OCI-LY7 (cell line): Measurements from ENCODE around the gene NEB. TPM values are rescaled to one million over a fixed set of nuclear protein-coding genes. Genes with fewer than 3 reads are reported as not detected.

Source experiments
- BruUV-seq: library from RNA; stranded (reverse); fragments of 400-500 nt; replicated peaks from 2 replicates; lab custom pipeline; 2021; lab: Mats Ljungman, UMichigan
- CTCF ChIA-PET: fragments of 300-600 bp; sonication (Branson Sonifier 250); formaldehyde crosslinking; loops from one replicate; lab custom pipeline; 2022; ENCODE audit warnings: antibody characterized with exemption; ENCODE audit not compliant: unreplicated experiment; lab: Charles Lee
- POLR2A ChIA-PET: fragments of 300-600 bp; sonication (Branson Sonifier 250); formaldehyde crosslinking; loops from one replicate; lab custom pipeline; 2022; ENCODE audit warnings: antibody characterized with exemption; lab: Charles Lee
- DNase-seq: peaks from one replicate; pipeline ENCODE4 v3.0.0-alpha.2; 2015; ENCODE audit warnings: low spot score
- H2AFZ ChIP-seq: fragments of 200-600 bp; sonication (generic), shearing (Covaris generic); 2 replicates; pipeline ENCODE4 v1.6.1; 2014; ENCODE audit warnings: mild to moderate bottlenecking, antibody characterized with exemption, low read length, moderate library complexity
- H3K27ac ChIP-seq: fragments of 200-600 bp; sonication (generic); 2 replicates; pipeline ENCODE4 v1.5.1; 2014; ENCODE audit warnings: mixed run types, low read depth, mild to moderate bottlenecking, moderate library complexity, low read length, inconsistent platforms; ENCODE audit not compliant: poor library complexity, severe bottlenecking
- H3K36me3 ChIP-seq: fragments of 200-600 bp; sonication (generic); 2 replicates; pipeline ENCODE4 v1.6.1; 2014; ENCODE audit warnings: mild to moderate bottlenecking, antibody characterized with exemption, low read length, moderate library complexity, mixed read lengths; ENCODE audit not compliant: insufficient read depth
- H3K4me1 ChIP-seq: fragments of 200-600 bp; sonication (generic); 2 replicates; pipeline ENCODE4 v1.5.1; 2014; ENCODE audit warnings: mild to moderate bottlenecking, low read length; ENCODE audit not compliant: insufficient read depth, poor library complexity, severe bottlenecking
- H3K4me2 ChIP-seq: fragments of 200-600 bp; sonication (generic); 2 replicates; pipeline ENCODE4 v1.6.1; 2014; ENCODE audit warnings: mild to moderate bottlenecking, low read length
- H3K4me3 ChIP-seq: fragments of 200-600 bp; sonication (generic); 2 replicates; pipeline ENCODE4 v1.5.1; 2014; ENCODE audit warnings: mild to moderate bottlenecking, low read depth, low read length; ENCODE audit not compliant: poor library complexity, severe bottlenecking
- H3K79me2 ChIP-seq: fragments of 200-600 bp; sonication (generic); 2 replicates; pipeline ENCODE4 v1.6.1; 2016; ENCODE audit warnings: low read depth, mild to moderate bottlenecking, low read length, moderate library complexity, mixed read lengths; ENCODE audit not compliant: insufficient read depth
- H3K9me2 ChIP-seq: fragments of 200-600 bp; sonication (generic); 2 replicates; pipeline ENCODE4 v1.6.1; 2016; ENCODE audit warnings: mild to moderate bottlenecking, low read length, mixed read lengths; ENCODE audit not compliant: insufficient read depth
- H3K9me3 ChIP-seq: fragments of 200-600 bp; sonication (generic); 2 replicates; pipeline ENCODE4 v1.6.1; 2014; ENCODE audit warnings: mild to moderate bottlenecking, mixed run types, low read length, mixed read lengths
- H4K20me1 ChIP-seq: fragments of 200-600 bp; sonication (generic); 2 replicates; pipeline ENCODE4 v1.6.1; 2014; ENCODE audit warnings: mild to moderate bottlenecking, antibody characterized with exemption, low read length, moderate library complexity, mixed read lengths; ENCODE audit not compliant: insufficient read depth
- CTCF ChIP-seq: fragments of 200-600 bp; sonication (generic); conservative IDR thresholded peaks from 2 replicates; pipeline ENCODE4 v1.5.1; 2014; ENCODE audit warnings: mild to moderate bottlenecking, antibody characterized with exemption, low read length, moderate library complexity, mixed read lengths
- EZH2phosphoT487 ChIP-seq: fragments of 200-600 bp; sonication (generic); IDR thresholded peaks from 2 replicates; pipeline ENCODE4 v1.6.1; 2018; ENCODE audit warnings: low read depth, borderline replicate concordance, mild to moderate bottlenecking, mixed run types, antibody characterized with exemption, low read length, moderate library complexity, mixed read lengths
- intact Hi-C: fragments of 100-400 bp; cut with micrococcal nuclease; formaldehyde crosslinking; loops from one replicate; pipeline ENCODE4 v1.10.0; 2022; ENCODE audit not compliant: unreplicated experiment
- total RNA-seq, 2 experiments: library from RNA; depleted of rRNA in 1 of 2; stranded (reverse); fragments of >200 nt in 1 of 2; shearing (Covaris generic) in 1 of 2; gene quantifications; 2 replicates each; pipeline ENCODE4 v1.2.3, GENCODE V29; 2014 to 2022

Gene NEB
- total RNA-seq, 2 experiments from 2014 or later: 0.04 to 0.38 TPM

GRCh38 chr2:151651274-151651673 is 83.0 kb downstream of the NEB start:
- BruUV-seq: no TSS peak

GRCh38 chr2:151650456-151650855 is 83.8 kb downstream of the NEB start:
- no TSS peak for BruUV-seq
- Histone ChIP-seq H3K9me2 (peaks cover 4% of the 10 kb centered on the region; the same call in 1 of the 2 replicates), H3K36me3 (no peaks in the 10 kb centered on the region), H2AFZ (no peak overlapping the region), H3K4me2 (no peak overlapping the region), H3K79me2 (no peaks in the 10 kb centered on the region), H3K27ac (no peak overlapping the region), H4K20me1 (no peaks in the 10 kb centered on the region), H3K4me1 (no peaks in the 10 kb centered on the region), H3K9me3 (no peaks in the 10 kb centered on the region), H3K4me3 (no peak overlapping the region)
- intact Hi-C loops: no loop called here
- no peak for TF ChIP-seq EZH2phosphoT487
- TF ChIP-seq CTCF: no peak
- ChIA-PET POLR2A (interaction anchor here (1.0 kb wide), 1 partner anchor 20 kb away, joined by 3 read pairs; no protein-coding TSS in a partner anchor), CTCF (no interaction called here)
- DNase-seq: no peak

More at GRCh38 chr2:151651274-151651673, 83.0 kb downstream of the NEB start:
- peaks cover 4% of the 10 kb centered on the region; the same call in 1 of the 2 replicates for H3K9me2 ChIP-seq
- no peak overlapping the region for H3K4me3 ChIP-seq
- no peaks in the 10 kb centered on the region for H3K9me3 ChIP-seq
- ChIA-PET CTCF (no interaction called here), POLR2A (interaction anchor here (0.7 to 1.0 kb wide), 2 partner anchors 20 to 740 kb away, joined by 3 read pairs; no protein-coding TSS in a partner anchor)
- no peak overlapping the region for H3K4me2 ChIP-seq
- no peaks in the 10 kb centered on the region for H3K4me1 ChIP-seq
- no peak for DNase-seq
- no peak for TF ChIP-seq EZH2phosphoT487
- TF ChIP-seq CTCF: no peak
- no peak overlapping the region for H3K27ac ChIP-seq
- intact Hi-C loops: no loop called here
- no peaks in the 10 kb centered on the region for H3K36me3 ChIP-seq
- H3K79me2 ChIP-seq: no peaks in the 10 kb centered on the region
- H2AFZ ChIP-seq: no peak overlapping the region
- H4K20me1 ChIP-seq: no peaks in the 10 kb centered on the region

- Histone ChIP-seq H3K4me1 (no peaks in the 10 kb centered on the region), H3K79me2 (no peaks in the 10 kb centered on the region), H3K9me3 (no peaks in the 10 kb centered on the region), H3K4me2 (no peak overlapping the region), H3K36me3 (no peaks in the 10 kb centered on the region), H3K9me2 (peaks cover 4% of the 10 kb centered on the region; the same call in 1 of the 2 replicates), H3K4me3 (no peak overlapping the region), H2AFZ (no peak overlapping the region), H3K27ac (no peak overlapping the region), H4K20me1 (no peaks in the 10 kb centered on the region)
- no TSS peak for BruUV-seq
- intact Hi-C loops: no loop called here
- ChIA-PET CTCF (no interaction called here), POLR2A (no interaction called here)
- TF ChIP-seq CTCF: no peak
- no peak for TF ChIP-seq EZH2phosphoT487
- no peak for DNase-seq
Observed at GRCh38 chr2:151649966-151650365, 84.3 kb downstream of the NEB start.
